ENCODE results near the gene GNE.
"Not testable (repeated sequence)": the region's sequence is repeated elsewhere in the genome, so short reads cannot be mapped to it uniquely, and the experiment has no call there.

The GNE gene

GRCh38 chr9:36177571-36177970 is 80.7 kb downstream of the GNE start:
- TF ChIP-seq REST (IDR thresholded peaks at IDR 0.05; ENCODE audit: insufficient replicate concordance, low read depth) (no peak), GABPA (IDR thresholded peaks at IDR 0.05; ENCODE audit: low read depth) (no peak), POLR2AphosphoS5 (IDR thresholded peaks at IDR 0.05; ENCODE audit: low read depth) (no peak), CTCF (IDR thresholded peaks at IDR 0.05; ENCODE audit: insufficient read depth, low read length) (no peak)
- Histone ChIP-seq H3K27ac (replicated peaks) (no peak overlapping the region), H3K4me3 (replicated peaks; ENCODE audit: insufficient read depth, low read length) (no peak overlapping the region), H3K27me3 (ENCODE audit: insufficient read depth, poor library complexity, severe bottlenecking) (no peaks in the 10 kb centered on the region)
- DNase-seq (ENCODE audit: low read depth in 1 of 2, low spot score in 1 of 2): no peak

GRCh38 chr9:36176496-36176895 is 81.8 kb downstream of the GNE start:
- DNase-seq (ENCODE audit: low read depth in 1 of 2, low spot score in 1 of 2); H3K4me3 ChIP-seq (replicated peaks; ENCODE audit: insufficient read depth, low read length); H3K27me3 ChIP-seq (ENCODE audit: insufficient read depth, poor library complexity, severe bottlenecking): not testable (repeated sequence)

GRCh38 chr9:36175209-36175608 is 83.0 kb downstream of the GNE start:
- not testable (repeated sequence) for H3K27me3 ChIP-seq (ENCODE audit: insufficient read depth, poor library complexity, severe bottlenecking); H3K27ac ChIP-seq (replicated peaks); DNase-seq (ENCODE audit: low read depth in 1 of 2, low spot score in 1 of 2); H3K4me3 ChIP-seq (replicated peaks; ENCODE audit: insufficient read depth, low read length)

More at GRCh38 chr9:36176496-36176895, 81.8 kb downstream of the GNE start:
- H3K27ac ChIP-seq (replicated peaks): not testable (repeated sequence)

- Histone ChIP-seq H3K27ac (replicated peaks) (no peak overlapping the region), H3K4me3 (replicated peaks; ENCODE audit: insufficient read depth, low read length) (no peak overlapping the region), H3K27me3 (ENCODE audit: insufficient read depth, poor library complexity, severe bottlenecking) (no peaks in the 10 kb centered on the region)
- no peak for DNase-seq (ENCODE audit: low read depth in 1 of 2, low spot score in 1 of 2)
- TF ChIP-seq REST (IDR thresholded peaks at IDR 0.05; ENCODE audit: insufficient replicate concordance, low read depth) (no peak), SPI1 (IDR thresholded peaks at IDR 0.05; ENCODE audit: borderline replicate concordance, low read depth) (no peak), CTCF (IDR thresholded peaks at IDR 0.05; ENCODE audit: insufficient read depth, low read length) (no peak), GABPA (IDR thresholded peaks at IDR 0.05; ENCODE audit: low read depth) (no peak), POLR2AphosphoS5 (IDR thresholded peaks at IDR 0.05; ENCODE audit: low read depth) (no peak)
Measured at GRCh38 chr9:36174731-36175130, 83.5 kb downstream of the GNE start.

- no peak for DNase-seq (ENCODE audit: low read depth in 1 of 2, low spot score in 1 of 2)
- TF ChIP-seq CTCF (IDR thresholded peaks at IDR 0.05; ENCODE audit: insufficient read depth, low read length): no peak
- TF ChIP-seq POLR2AphosphoS5 (IDR thresholded peaks at IDR 0.05; ENCODE audit: low read depth): no peak
- TF ChIP-seq GABPA (IDR thresholded peaks at IDR 0.05; ENCODE audit: low read depth): no peak
- no peak for TF ChIP-seq SPI1 (IDR thresholded peaks at IDR 0.05; ENCODE audit: borderline replicate concordance, low read depth)
- no peak for TF ChIP-seq REST (IDR thresholded peaks at IDR 0.05; ENCODE audit: insufficient replicate concordance, low read depth)
- Histone ChIP-seq H3K27me3 (ENCODE audit: insufficient read depth, poor library complexity, severe bottlenecking) (no peaks in the 10 kb centered on the region), H3K4me3 (replicated peaks; ENCODE audit: insufficient read depth, low read length) (no peak overlapping the region), H3K27ac (replicated peaks) (no peak overlapping the region)
Measured at GRCh38 chr9:36174271-36174670, 84.0 kb downstream of the GNE start.

All from HL-60 (cell line).